ENCODE results near the gene OR1K1. TPM values are rescaled to one million over a fixed set of nuclear protein-coding genes. Genes with fewer than 3 reads are reported as not detected.

The OR1K1 gene
- total and polyA plus RNA-seq, 10 of the 15 experiments (the other 5 are each of a cell fraction or from before 2014, with no cell fraction given), result not detected

DNA sequence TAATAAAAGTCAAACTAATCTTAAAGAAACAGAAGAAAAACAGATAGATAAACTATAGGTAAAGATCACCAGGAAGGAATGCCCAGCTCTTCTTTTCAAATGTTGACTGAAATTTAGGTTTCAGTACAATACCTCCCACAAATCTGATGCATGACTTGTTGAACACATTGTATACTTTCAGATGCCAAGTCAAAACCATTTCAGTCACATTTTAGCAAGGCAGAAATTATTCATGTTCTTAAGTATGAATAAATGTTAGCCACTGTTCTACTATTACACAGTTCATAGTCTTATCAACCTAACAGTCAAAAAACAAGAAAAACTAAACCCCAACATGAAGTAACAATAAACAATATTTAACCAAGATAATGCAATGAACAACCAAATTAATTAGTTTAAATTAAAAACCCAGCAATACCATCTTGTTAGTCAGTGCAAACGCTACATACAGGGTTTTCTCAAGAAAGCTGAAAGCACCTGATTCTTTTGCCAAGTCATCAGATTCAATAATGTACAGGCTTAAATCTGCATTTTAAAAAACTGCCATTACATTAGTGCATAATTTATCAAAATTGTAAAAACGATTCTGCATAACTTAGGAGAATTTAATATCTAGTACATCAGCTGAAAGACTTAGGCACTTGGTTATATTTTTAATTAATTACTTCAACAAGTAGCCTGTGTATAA is 48.5 kb downstream of the OR1K1 start:
- no peaks in the 10 kb centered on the region for H3K4me1 ChIP-seq (ENCODE audit: control insufficient read depth, insufficient read depth, low read length)
- 47% methylated on average over 2 of the region's 2 CpGs for WGBS (ENCODE audit: insufficient coverage, insufficient replicate concordance, low lambda C conversion rate, missing lambda C conversion rate)
- H3K4me3 ChIP-seq, result no peak overlapping the region
- in situ Hi-C loops (cut with MboI), result no loop called here
- no peak overlapping the region for H3K27ac ChIP-seq (ENCODE audit: control insufficient read depth, insufficient read depth)
- no peaks in the 10 kb centered on the region for H3K27me3 ChIP-seq (replicated peaks in 1 of 2; ENCODE audit: control insufficient read depth in 2 of 2, insufficient read depth in 2 of 2, low read length in 1 of 2)
- no peak for ATAC-seq
- CTCF ChIA-PET, result interaction anchor here (1.5 kb wide), 1 partner anchor 20 kb away, joined by 3 read pairs; the partner anchor contains the start of gene PDCL
- no peak overlapping the region for H3K9ac ChIP-seq (ENCODE audit: control insufficient read depth, insufficient read depth, low read length)
- H3K79me2 ChIP-seq (ENCODE audit: control insufficient read depth, insufficient read depth, low read length), result no peaks in the 10 kb centered on the region
- peaks cover 0 to 15% of the 10 kb centered on the region in 2 experiments; a peak in 1 of 4 replicates for H3K36me3 ChIP-seq (ENCODE audit: control insufficient read depth in 2 of 2, insufficient read depth in 2 of 2, low read length in 1 of 2)
- intact Hi-C loops (cut with micrococcal nuclease; ENCODE audit: unreplicated experiment), result no loop called here
- FAIRE-seq, result peak; percentile 27
- BruUV-seq (replicated peaks), result no TSS peak
- TF ChIP-seq TCF3 (IDR thresholded peaks at IDR 0.05; ENCODE audit: borderline replicate concordance, insufficient read depth, low read depth, low read length) (no peak), BACH1 (IDR thresholded peaks at IDR 0.05; ENCODE audit: borderline replicate concordance) (no peak), CHD2 (IDR thresholded peaks at IDR 0.05; ENCODE audit: borderline replicate concordance, low read depth, low read length) (no peak), TBL1XR1 (IDR thresholded peaks at IDR 0.05; ENCODE audit: low read depth, low read length) (no peak), HCFC1 (IDR thresholded peaks at IDR 0.05; ENCODE audit: low read length) (no peak)
- H3K4me2 ChIP-seq (ENCODE audit: control insufficient read depth, insufficient read depth), result no peak overlapping the region
- POLR2A ChIA-PET, result no interaction called here
- no peaks in the 10 kb centered on the region for H3K9me3 ChIP-seq (replicated peaks; ENCODE audit: control insufficient read depth, insufficient read depth, low read length)
- RAD21 ChIA-PET (ENCODE audit: unreplicated experiment), result no interaction called here
- SMC1A ChIA-PET (ENCODE audit: uncharacterized antibody, unreplicated experiment), result interaction anchor here (1.4 kb wide), 1 partner anchor 75 kb away, joined by 4 read pairs; no protein-coding TSS in a partner anchor
- no peaks in the 10 kb centered on the region for H4K20me1 ChIP-seq (ENCODE audit: control insufficient read depth, insufficient read depth)
- no peak for DNase-seq (ENCODE audit: low read depth, low spot score)
- no peak overlapping the region for H2AFZ ChIP-seq (ENCODE audit: control insufficient read depth, low read depth, low read length)

Other genes starting within 250 kb of the OR1K1 start
Only the 7 nearest of the 15 such genes appear.
- gene OR1L3, start 125.0 kb upstream of the OR1K1 start, total RNA-seq (2014; rRNA removed), result not detected in 2 replicates
- not detected in 2 replicates for gene OR1L3, start 125.0 kb upstream of the OR1K1 start, total RNA-seq (2014; rRNA removed; fragmentation: Illumina TruSeq; extraction: Trizol)
- gene OR1L3, start 125.0 kb upstream of the OR1K1 start, total RNA-seq (2021), result not detected in 2 replicates
- gene OR1L3, start 125.0 kb upstream of the OR1K1 start, polyA plus RNA-seq (2011; rRNA removed), result 0.07 TPM in 1 of 2 replicates, not detected in the other
- not detected in 2 replicates for gene OR1L3, start 125.0 kb upstream of the OR1K1 start, polyA plus RNA-seq (2014; fragmentation: Illumina TruSeq; extraction: Trizol)
- gene OR1L3, start 125.0 kb upstream of the OR1K1 start, polyA plus RNA-seq (2014; fragmentation: Nextera tagmentation; extraction: Ambion mirVana), result not detected
- not detected in 2 replicates for gene OR1L3, start 125.0 kb upstream of the OR1K1 start, polyA plus RNA-seq (2014; rRNA removed)
- gene OR1L3, start 125.0 kb upstream of the OR1K1 start, polyA plus RNA-seq (2016; fragmentation: Nextera tagmentation; extraction: Ambion mirVana), result not detected
- gene OR1L4, start 76.1 kb upstream of the OR1K1 start, total RNA-seq (2014; rRNA removed), result not detected in 2 replicates
- not detected in 2 replicates for gene OR1L4, start 76.1 kb upstream of the OR1K1 start, total RNA-seq (2014; rRNA removed; fragmentation: Illumina TruSeq; extraction: Trizol)
- gene OR1L4, start 76.1 kb upstream of the OR1K1 start, total RNA-seq (2021), result not detected in 2 replicates
- not detected in 2 replicates for gene OR1L4, start 76.1 kb upstream of the OR1K1 start, polyA plus RNA-seq (2011; rRNA removed)
- gene OR1L4, start 76.1 kb upstream of the OR1K1 start, polyA plus RNA-seq (2014; fragmentation: Illumina TruSeq; extraction: Trizol), result not detected in 2 replicates
- gene OR1L4, start 76.1 kb upstream of the OR1K1 start, polyA plus RNA-seq (2014; fragmentation: Nextera tagmentation; extraction: Ambion mirVana), result not detected
- not detected in 2 replicates for gene OR1L4, start 76.1 kb upstream of the OR1K1 start, polyA plus RNA-seq (2014; rRNA removed)
- gene OR1L4, start 76.1 kb upstream of the OR1K1 start, polyA plus RNA-seq (2016; fragmentation: Nextera tagmentation; extraction: Ambion mirVana), result not detected
- gene OR1L6, start 57.8 kb upstream of the OR1K1 start, total RNA-seq (2014; rRNA removed), result not detected in 2 replicates
- not detected in 2 replicates for gene OR1L6, start 57.8 kb upstream of the OR1K1 start, total RNA-seq (2014; rRNA removed; fragmentation: Illumina TruSeq; extraction: Trizol)
- gene OR1L6, start 57.8 kb upstream of the OR1K1 start, total RNA-seq (2021), result not detected in 2 replicates
- gene OR1L6, start 57.8 kb upstream of the OR1K1 start, polyA plus RNA-seq (2011; rRNA removed), result not detected in 2 replicates
- gene OR1L6, start 57.8 kb upstream of the OR1K1 start, polyA plus RNA-seq (2014; fragmentation: Illumina TruSeq; extraction: Trizol), result not detected in 2 replicates
- not detected for gene OR1L6, start 57.8 kb upstream of the OR1K1 start, polyA plus RNA-seq (2014; fragmentation: Nextera tagmentation; extraction: Ambion mirVana)
- gene OR1L6, start 57.8 kb upstream of the OR1K1 start, polyA plus RNA-seq (2014; rRNA removed), result not detected in 2 replicates
- not detected for gene OR1L6, start 57.8 kb upstream of the OR1K1 start, polyA plus RNA-seq (2016; fragmentation: Nextera tagmentation; extraction: Ambion mirVana)
- not detected in 2 replicates for gene OR5C1, start 11.2 kb upstream of the OR1K1 start, total RNA-seq (2014; rRNA removed)
- gene OR5C1, start 11.2 kb upstream of the OR1K1 start, total RNA-seq (2014; rRNA removed; fragmentation: Illumina TruSeq; extraction: Trizol), result not detected in 2 replicates
- gene OR5C1, start 11.2 kb upstream of the OR1K1 start, total RNA-seq (2021), result not detected in 2 replicates
- gene OR5C1, start 11.2 kb upstream of the OR1K1 start, polyA plus RNA-seq (2011; rRNA removed), result not detected in 2 replicates
- gene OR5C1, start 11.2 kb upstream of the OR1K1 start, polyA plus RNA-seq (2014; fragmentation: Illumina TruSeq; extraction: Trizol), result not detected in 2 replicates
- not detected for gene OR5C1, start 11.2 kb upstream of the OR1K1 start, polyA plus RNA-seq (2014; fragmentation: Nextera tagmentation; extraction: Ambion mirVana)
- gene OR5C1, start 11.2 kb upstream of the OR1K1 start, polyA plus RNA-seq (2014; rRNA removed), result not detected in 2 replicates
- gene OR5C1, start 11.2 kb upstream of the OR1K1 start, polyA plus RNA-seq (2016; fragmentation: Nextera tagmentation; extraction: Ambion mirVana), result not detected
- 13.4 and 18.0 TPM in 2 replicates for gene PDCL, start 28.5 kb downstream of the OR1K1 start, total RNA-seq (2014; rRNA removed)
- 18.4 and 19.8 TPM in 2 replicates for gene PDCL, start 28.5 kb downstream of the OR1K1 start, total RNA-seq (2014; rRNA removed; fragmentation: Illumina TruSeq; extraction: Trizol)
- gene PDCL, start 28.5 kb downstream of the OR1K1 start, total RNA-seq (2021), result 15.5 and 16.5 TPM in 2 replicates
- gene PDCL, start 28.5 kb downstream of the OR1K1 start, polyA plus RNA-seq (2011; rRNA removed), result 13.1 and 17.1 TPM in 2 replicates
- gene PDCL, start 28.5 kb downstream of the OR1K1 start, polyA plus RNA-seq (2014; fragmentation: Illumina TruSeq; extraction: Trizol), result 12.3 and 13.0 TPM in 2 replicates
- 10 to 100 TPM; 15.9 to 20.9 TPM for gene PDCL, start 28.5 kb downstream of the OR1K1 start, polyA plus RNA-seq (2014; fragmentation: Nextera tagmentation; extraction: Ambion mirVana)
- 11.2 and 11.5 TPM in 2 replicates for gene PDCL, start 28.5 kb downstream of the OR1K1 start, polyA plus RNA-seq (2014; rRNA removed)
- 10 to 100 TPM; 17.1 to 18.0 TPM for gene PDCL, start 28.5 kb downstream of the OR1K1 start, polyA plus RNA-seq (2016; fragmentation: Nextera tagmentation; extraction: Ambion mirVana)
- gene RC3H2, start 105.2 kb downstream of the OR1K1 start, total RNA-seq (2014; rRNA removed), result 16.9 and 17.4 TPM in 2 replicates
- 23.2 and 24.0 TPM in 2 replicates for gene RC3H2, start 105.2 kb downstream of the OR1K1 start, total RNA-seq (2014; rRNA removed; fragmentation: Illumina TruSeq; extraction: Trizol)
- 21.9 and 25.5 TPM in 2 replicates for gene RC3H2, start 105.2 kb downstream of the OR1K1 start, total RNA-seq (2021)
- gene RC3H2, start 105.2 kb downstream of the OR1K1 start, polyA plus RNA-seq (2011; rRNA removed), result 23.0 and 27.9 TPM in 2 replicates
- 14.6 and 14.8 TPM in 2 replicates for gene RC3H2, start 105.2 kb downstream of the OR1K1 start, polyA plus RNA-seq (2014; fragmentation: Illumina TruSeq; extraction: Trizol)
- gene RC3H2, start 105.2 kb downstream of the OR1K1 start, polyA plus RNA-seq (2014; fragmentation: Nextera tagmentation; extraction: Ambion mirVana), result 1 to 10 TPM; 7.2 to 9.1 TPM
- gene RC3H2, start 105.2 kb downstream of the OR1K1 start, polyA plus RNA-seq (2014; rRNA removed), result 12.3 and 17.7 TPM in 2 replicates
- 10 to 100 TPM; 14.3 to 19.9 TPM for gene RC3H2, start 105.2 kb downstream of the OR1K1 start, polyA plus RNA-seq (2016; fragmentation: Nextera tagmentation; extraction: Ambion mirVana)
- gene ZBTB6, start 113.2 kb downstream of the OR1K1 start, total RNA-seq (2014; rRNA removed), result 9.5 and 11.2 TPM in 2 replicates
- gene ZBTB6, start 113.2 kb downstream of the OR1K1 start, total RNA-seq (2014; rRNA removed; fragmentation: Illumina TruSeq; extraction: Trizol), result 9.9 and 10.4 TPM in 2 replicates
- gene ZBTB6, start 113.2 kb downstream of the OR1K1 start, total RNA-seq (2021), result 7.3 and 7.9 TPM in 2 replicates
- 11.5 and 16.8 TPM in 2 replicates for gene ZBTB6, start 113.2 kb downstream of the OR1K1 start, polyA plus RNA-seq (2011; rRNA removed)
- gene ZBTB6, start 113.2 kb downstream of the OR1K1 start, polyA plus RNA-seq (2014; fragmentation: Illumina TruSeq; extraction: Trizol), result 9.5 and 13.3 TPM in 2 replicates
- gene ZBTB6, start 113.2 kb downstream of the OR1K1 start, polyA plus RNA-seq (2014; fragmentation: Nextera tagmentation; extraction: Ambion mirVana), result 1 to 10 TPM; 1.7 to 3.0 TPM
- gene ZBTB6, start 113.2 kb downstream of the OR1K1 start, polyA plus RNA-seq (2014; rRNA removed), result 4.0 and 5.1 TPM in 2 replicates
- gene ZBTB6, start 113.2 kb downstream of the OR1K1 start, polyA plus RNA-seq (2016; fragmentation: Nextera tagmentation; extraction: Ambion mirVana), result 1 to 10 TPM; 6.4 to 6.8 TPM

Measured in GM12878 (cell line).